GM11168 (cell line): Measurements from ENCODE around the gene FGGY.
"Not testable (repeated sequence)": the region's sequence is repeated elsewhere in the genome, so short reads cannot be mapped to it uniquely, and the experiment has no call there.

ENCODE experiments used
- in situ Hi-C: fragments of 300-500 bp; cut with MboI; formaldehyde crosslinking; loops from one replicate; pipeline ENCODE4 v1.12.0; 2022; ENCODE audit warnings: low sequenced_read_pairs; ENCODE audit not compliant: unreplicated experiment

FGGY gene

GRCh38 chr1:59465478-59465877, 168.6 kb downstream of the FGGY start:
- in situ Hi-C loops, result not testable (repeated sequence)

- in situ Hi-C loops, result no loop called here
Measured at GRCh38 chr1:59468828-59469428, 172.0 kb downstream of the FGGY start.

GRCh38 chr1:59471991-59472570, 175.2 kb downstream of the FGGY start:
- in situ Hi-C loops, result not testable (repeated sequence)

- in situ Hi-C loops, result no loop called here
Measured at GRCh38 chr1:59473831-59474230, 176.9 kb downstream of the FGGY start.

GRCh38 chr1:59474496-59474895, 177.6 kb downstream of the FGGY start:
- in situ Hi-C loops, result no loop called here

GRCh38 chr1:59475737-59476136, 178.8 kb downstream of the FGGY start:
- in situ Hi-C loops, result no loop called here

GRCh38 chr1:59477286-59477685, 180.4 kb downstream of the FGGY start:
- in situ Hi-C loops, result no loop called here

- in situ Hi-C loops, result no loop called here
Measured at GRCh38 chr1:59477867-59478266, 181.0 kb downstream of the FGGY start.

GRCh38 chr1:59478822-59479221, 181.9 kb downstream of the FGGY start:
- in situ Hi-C loops, result no loop called here

- in situ Hi-C loops, result no loop called here
Measured at GRCh38 chr1:59480188-59480888, 183.4 kb downstream of the FGGY start.

- in situ Hi-C loops, result no loop called here
Measured at GRCh38 chr1:59481881-59482505, 185.1 kb downstream of the FGGY start.

GRCh38 chr1:59482986-59483385, 186.1 kb downstream of the FGGY start:
- in situ Hi-C loops, result no loop called here

GRCh38 chr1:59484096-59484495, 187.2 kb downstream of the FGGY start:
- in situ Hi-C loops, result no loop called here

- in situ Hi-C loops, result no loop called here
Measured at GRCh38 chr1:59485171-59485570, 188.3 kb downstream of the FGGY start.

- in situ Hi-C loops, result no loop called here
Measured at GRCh38 chr1:59485949-59486348, 189.1 kb downstream of the FGGY start.

- in situ Hi-C loops, result no loop called here
Measured at GRCh38 chr1:59486615-59487014, 189.7 kb downstream of the FGGY start.

- in situ Hi-C loops, result no loop called here
Measured at GRCh38 chr1:59487335-59488031, 190.6 kb downstream of the FGGY start.

- in situ Hi-C loops, result no loop called here
Measured at GRCh38 chr1:59492500-59492899, 195.6 kb downstream of the FGGY start.

- in situ Hi-C loops, result no loop called here
Measured at GRCh38 chr1:59494145-59494833, 197.4 kb downstream of the FGGY start.

- in situ Hi-C loops, result not testable (repeated sequence)
Measured at GRCh38 chr1:59496156-59496555, 199.3 kb downstream of the FGGY start.
